ENCODE data around the gene SEMA4A. TPM values are rescaled to one million over a fixed set of nuclear protein-coding genes. Genes with fewer than 3 reads are reported as not detected.
A peak's percentile ranks its signal among the peaks of the same experiment; 100 is the strongest.

The SEMA4A gene
- total and polyA plus RNA-seq, 9 of the 15 experiments (the other 6 are each of a cell fraction or from before 2014, with no cell fraction given) = 0.04 to 1.7 (median 0.45) TPM

DNA sequence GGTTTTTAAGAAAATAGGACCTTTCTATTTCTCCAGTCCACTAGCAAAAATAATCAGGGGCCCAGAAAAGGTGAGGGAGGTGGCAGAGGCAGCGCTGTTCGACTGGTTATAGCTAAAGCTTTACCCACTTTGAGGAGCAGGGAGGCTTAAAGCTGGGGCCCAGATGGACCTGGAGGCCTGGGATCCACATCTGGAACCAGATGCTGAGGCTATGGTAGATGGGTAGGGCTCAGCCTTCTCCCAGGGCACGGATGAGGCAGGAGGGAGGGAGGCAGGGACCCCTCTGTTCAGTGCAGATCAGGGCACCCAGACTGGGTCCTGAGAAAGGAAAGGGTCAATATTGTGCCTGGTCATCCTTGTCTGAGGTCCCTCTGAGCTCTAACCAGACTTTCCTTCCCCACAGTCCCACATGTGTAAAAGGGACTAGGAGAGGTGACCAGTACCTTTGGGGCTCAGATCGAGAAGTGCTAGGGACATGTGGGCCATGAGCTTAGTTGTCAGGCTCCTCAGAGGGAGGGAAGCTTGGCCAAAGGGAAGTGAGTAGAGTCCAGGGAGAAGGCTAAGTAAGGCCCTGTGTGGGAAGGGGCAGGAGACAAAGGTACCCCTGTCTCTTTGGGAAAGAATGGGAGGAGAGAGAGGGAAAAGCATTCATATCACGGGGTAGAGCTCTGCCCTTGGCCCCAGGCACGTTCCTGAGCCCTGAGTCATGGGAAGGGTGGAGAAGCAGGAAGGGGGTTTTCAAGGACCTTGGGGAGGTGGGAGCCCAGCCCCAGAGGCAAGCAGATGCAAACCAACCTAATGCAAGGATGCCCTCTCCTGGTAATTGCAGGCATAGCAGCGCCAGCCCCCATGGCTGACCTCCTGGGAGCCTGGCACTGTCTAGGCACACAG is 23.5 kb upstream of the SEMA4A start (continued):
- TF ChIP-seq ARHGAP35 (IDR thresholded peaks at IDR 0.05; ENCODE audit: partially characterized antibody) (no peak), TAF9B (IDR thresholded peaks at IDR 0.05; ENCODE audit: partially characterized antibody) (no peak), LEF1 (IDR thresholded peaks at IDR 0.05) (peak; percentile 21; the same call in 1 of the 2 replicates)
- TF ChIP-seq, protein P1, sequence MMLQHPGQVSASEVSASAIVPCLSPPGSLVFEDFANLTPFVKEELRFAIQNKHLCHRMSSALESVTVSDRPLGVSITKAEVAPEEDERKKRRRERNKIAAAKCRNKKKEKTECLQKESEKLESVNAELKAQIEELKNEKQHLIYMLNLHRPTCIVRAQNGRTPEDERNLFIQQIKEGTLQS (IDR thresholded peaks at IDR 0.05) = peak; percentile 84
- TF ChIP-seq, protein P1 (CRISPR knock-in tag; conservative IDR thresholded peaks at IDR 0.05) = no peak

DNA sequence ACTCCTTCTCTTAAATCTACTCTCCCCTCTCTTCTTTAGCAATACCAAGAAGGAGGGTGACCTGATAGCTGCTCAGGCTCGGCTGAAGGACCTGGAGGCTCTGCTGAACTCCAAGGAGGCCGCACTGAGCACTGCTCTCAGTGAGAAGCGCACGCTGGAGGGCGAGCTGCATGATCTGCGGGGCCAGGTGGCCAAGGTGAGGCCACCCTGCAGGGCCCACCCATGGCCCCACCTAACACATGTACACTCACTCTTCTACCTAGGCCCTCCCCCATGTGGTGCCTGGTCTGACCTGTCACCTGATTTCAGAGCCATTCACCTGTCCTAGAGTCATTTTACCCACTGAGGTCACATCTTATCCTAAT is 22.8 kb upstream of the SEMA4A start:
- intact Hi-C loops (cut with micrococcal nuclease) = loop anchor here (1.0 kb wide), 2 partner anchors 34 to 40 kb away; no protein-coding TSS in a partner anchor
- Histone ChIP-seq H3K9me1 (ENCODE audit: control insufficient read depth, insufficient read depth, low read length) (peaks cover 10% of the 10 kb centered on the region), H4K20me1 (replicated peaks; ENCODE audit: control insufficient read depth, insufficient read depth, low read length) (peaks cover 37% of the 10 kb centered on the region), H2AFZ (ENCODE audit: low read depth, low read length) (no peak overlapping the region), H3K27me3 (ENCODE audit: control insufficient read depth in 2 of 2, insufficient read depth in 2 of 2, low read length in 2 of 2) (no peaks in the 10 kb centered on the region), H3K4me3 (no peak overlapping the region), H3K9me3 (replicated peaks; ENCODE audit: control insufficient read depth, insufficient read depth, low read depth, low read length) (no peaks in the 10 kb centered on the region), H3K79me2 (ENCODE audit: control insufficient read depth, insufficient read depth, low read length) (peaks cover 53% of the 10 kb centered on the region), H3K4me1 (replicated peaks in 1 of 2; ENCODE audit: control insufficient read depth in 2 of 2, insufficient read depth in 2 of 2, low read length in 2 of 2) (peaks cover 45 to 47% of the 10 kb centered on the region in 2 experiments), H3K27ac (ENCODE audit: extremely low read depth, low read depth, low read length) (no peak overlapping the region), H3K4me2 (ENCODE audit: insufficient read depth, low read length) (no peak overlapping the region; the same call in 1 of the 2 replicates), H3K36me3 (ENCODE audit: control insufficient read depth, insufficient read depth, low read length) (peaks cover 79% of the 10 kb centered on the region; the same call in 2 of the 3 replicates), H3K9ac (ENCODE audit: insufficient read depth in 1 of 2, low read depth in 2 of 2, low read length in 2 of 2) (peak overlapping the region in 1 of 2 experiments; percentile 59; a peak in 1 of 4 replicates)
- POLR2A ChIA-PET = interaction anchor here (0.8 to 6.5 kb wide), 7 partner anchors 11 to 189 kb away, joined by 3 to 76 read pairs (median 4); partner anchors contain the start of gene LMNA
- no peak for TF ChIP-seq ZNF324 (CRISPR knock-in tag; IDR thresholded peaks at IDR 0.05)
- TF ChIP-seq POLR2AphosphoS5 (IDR thresholded peaks at IDR 0.05; ENCODE audit: control insufficient read depth, insufficient read depth, low read depth, low read length) = 0 out of 2 replicates have a peak, but pooled peaks have one; percentile 8
- peak; percentile 9; the same call in 1 of the 2 replicates for TF ChIP-seq FOSL1 (tag; conservative IDR thresholded peaks at IDR 0.05)
- no peak for TF ChIP-seq CEBPB (tag; IDR thresholded peaks at IDR 0.05)
- TF ChIP-seq, protein P2, sequence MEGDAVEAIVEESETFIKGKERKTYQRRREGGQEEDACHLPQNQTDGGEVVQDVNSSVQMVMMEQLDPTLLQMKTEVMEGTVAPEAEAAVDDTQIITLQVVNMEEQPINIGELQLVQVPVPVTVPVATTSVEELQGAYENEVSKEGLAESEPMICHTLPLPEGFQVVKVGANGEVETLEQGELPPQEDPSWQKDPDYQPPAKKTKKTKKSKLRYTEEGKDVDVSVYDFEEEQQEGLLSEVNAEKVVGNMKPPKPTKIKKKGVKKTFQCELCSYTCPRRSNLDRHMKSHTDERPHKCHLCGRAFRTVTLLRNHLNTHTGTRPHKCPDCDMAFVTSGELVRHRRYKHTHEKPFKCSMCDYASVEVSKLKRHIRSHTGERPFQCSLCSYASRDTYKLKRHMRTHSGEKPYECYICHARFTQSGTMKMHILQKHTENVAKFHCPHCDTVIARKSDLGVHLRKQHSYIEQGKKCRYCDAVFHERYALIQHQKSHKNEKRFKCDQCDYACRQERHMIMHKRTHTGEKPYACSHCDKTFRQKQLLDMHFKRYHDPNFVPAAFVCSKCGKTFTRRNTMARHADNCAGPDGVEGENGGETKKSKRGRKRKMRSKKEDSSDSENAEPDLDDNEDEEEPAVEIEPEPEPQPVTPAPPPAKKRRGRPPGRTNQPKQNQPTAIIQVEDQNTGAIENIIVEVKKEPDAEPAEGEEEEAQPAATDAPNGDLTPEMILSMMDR (IDR thresholded peaks at IDR 0.05 in 2 of 3, conservative IDR thresholded peaks at IDR 0.05 in 1 of 3; ENCODE audit: insufficient read depth in 2 of 3, low read depth in 1 of 3, low read length in 3 of 3) = peak in 1 of 3 experiments; percentile 10; a peak in 1 of 6 replicates
- no peak for TF ChIP-seq NCOA2 (IDR thresholded peaks at IDR 0.05; ENCODE audit: partially characterized antibody in 2 of 2)
- no peak for FAIRE-seq
- no peak for ATAC-seq
- WGBS (ENCODE audit: insufficient coverage, low coverage, missing lambda C conversion rate) = 80% methylated on average over 6 of the region's 6 CpGs
- CTCF ChIA-PET (ENCODE audit: low intra/inter-chr PET ratio) = interaction anchor here (0.8 to 5.0 kb wide), 6 partner anchors 31 to 40 kb away, joined by 3 to 71 read pairs (median 6); no protein-coding TSS in a partner anchor
- in situ Hi-C loops (cut with MboI) = loop anchor here (5.0 kb wide), 1 partner anchor 38 kb away; no protein-coding TSS in a partner anchor
- DNase-seq (ENCODE audit: extremely low read depth in 1 of 4, low spot score in 3 of 4) = no peak
- no TSS peak for BruUV-seq (replicated peaks)
